Neural progenitor cell (in vitro differentiated cells): ENCODE data around the gene LMF2.

Experiments used
- EZH2 ChIP-seq: fragments of 200-600 bp; sonication (generic); IDR thresholded peaks from 2 replicates; pipeline ENCODE4 v1.6.1; 2017; ENCODE audit warnings: antibody characterized with exemption, mild to moderate bottlenecking, moderate library complexity
- TF ChIP-seq, protein P1 (sequence below): fragments of 200-600 bp; sonication (generic); IDR thresholded peaks from 2 replicates; pipeline ENCODE4 v1.5.1; 2017; ENCODE audit warnings: antibody characterized with exemption, mild to moderate bottlenecking

DNA sequence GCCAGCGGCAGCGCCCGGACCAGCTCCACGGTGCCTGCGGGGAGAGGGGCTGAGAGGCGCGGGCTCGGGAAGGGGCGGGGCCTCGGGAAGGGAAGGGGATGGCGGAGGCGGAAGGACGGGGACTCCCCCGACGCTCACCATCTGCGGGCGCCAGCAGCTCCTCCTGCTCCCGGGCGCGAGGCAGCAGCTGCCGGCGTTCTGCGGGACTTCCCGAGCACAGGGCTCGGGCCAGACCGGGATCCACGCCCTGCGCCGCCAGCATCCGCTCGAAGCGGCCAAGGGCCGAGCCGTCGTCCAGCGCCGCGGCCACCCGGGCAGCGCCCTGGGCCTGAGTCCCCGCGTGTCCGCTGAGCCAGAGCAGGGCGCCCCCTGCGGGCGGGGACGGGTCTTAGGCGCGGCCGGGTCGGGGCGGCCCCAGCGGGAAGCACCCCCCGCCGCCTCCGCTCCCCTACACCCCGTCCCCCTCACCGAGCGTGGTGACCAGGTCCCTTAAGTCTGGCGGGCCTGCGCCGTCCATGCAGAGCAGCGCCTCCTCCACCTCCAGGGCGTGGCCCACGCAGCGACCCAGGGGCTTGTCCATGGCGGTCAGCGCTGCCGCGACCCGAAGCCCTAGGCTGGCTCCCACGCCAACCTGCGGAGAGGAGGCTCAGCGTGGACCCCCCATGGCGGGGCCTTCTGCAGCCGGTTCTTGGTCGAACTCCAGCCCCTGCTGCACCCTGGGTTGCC lies 18.8 kb upstream of the LMF2 start:
- TF ChIP-seq, protein P1, sequence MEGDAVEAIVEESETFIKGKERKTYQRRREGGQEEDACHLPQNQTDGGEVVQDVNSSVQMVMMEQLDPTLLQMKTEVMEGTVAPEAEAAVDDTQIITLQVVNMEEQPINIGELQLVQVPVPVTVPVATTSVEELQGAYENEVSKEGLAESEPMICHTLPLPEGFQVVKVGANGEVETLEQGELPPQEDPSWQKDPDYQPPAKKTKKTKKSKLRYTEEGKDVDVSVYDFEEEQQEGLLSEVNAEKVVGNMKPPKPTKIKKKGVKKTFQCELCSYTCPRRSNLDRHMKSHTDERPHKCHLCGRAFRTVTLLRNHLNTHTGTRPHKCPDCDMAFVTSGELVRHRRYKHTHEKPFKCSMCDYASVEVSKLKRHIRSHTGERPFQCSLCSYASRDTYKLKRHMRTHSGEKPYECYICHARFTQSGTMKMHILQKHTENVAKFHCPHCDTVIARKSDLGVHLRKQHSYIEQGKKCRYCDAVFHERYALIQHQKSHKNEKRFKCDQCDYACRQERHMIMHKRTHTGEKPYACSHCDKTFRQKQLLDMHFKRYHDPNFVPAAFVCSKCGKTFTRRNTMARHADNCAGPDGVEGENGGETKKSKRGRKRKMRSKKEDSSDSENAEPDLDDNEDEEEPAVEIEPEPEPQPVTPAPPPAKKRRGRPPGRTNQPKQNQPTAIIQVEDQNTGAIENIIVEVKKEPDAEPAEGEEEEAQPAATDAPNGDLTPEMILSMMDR: peak; percentile 54
- TF ChIP-seq EZH2: no peak
